ENCODE results near the gene CNN2.

DNA sequence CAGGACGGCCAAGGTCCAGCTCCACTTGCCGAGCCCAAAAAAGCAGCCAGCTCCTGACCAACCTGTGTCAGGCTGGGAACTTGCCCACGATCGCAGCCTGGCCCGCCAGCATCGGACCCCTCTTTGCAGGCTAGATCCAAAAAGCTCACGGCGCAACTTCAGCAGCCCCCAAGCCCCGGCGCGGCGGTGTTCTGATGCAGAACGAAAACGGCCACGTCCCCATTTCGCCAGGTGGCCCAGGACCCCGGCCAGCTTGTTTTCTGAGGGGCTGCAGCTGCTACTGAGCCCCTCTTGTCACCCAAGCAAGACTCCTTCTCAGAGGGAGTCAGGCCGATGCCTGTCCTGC lies 6.8 kb upstream of the CNN2 start:
- TF ChIP-seq, protein P1, sequence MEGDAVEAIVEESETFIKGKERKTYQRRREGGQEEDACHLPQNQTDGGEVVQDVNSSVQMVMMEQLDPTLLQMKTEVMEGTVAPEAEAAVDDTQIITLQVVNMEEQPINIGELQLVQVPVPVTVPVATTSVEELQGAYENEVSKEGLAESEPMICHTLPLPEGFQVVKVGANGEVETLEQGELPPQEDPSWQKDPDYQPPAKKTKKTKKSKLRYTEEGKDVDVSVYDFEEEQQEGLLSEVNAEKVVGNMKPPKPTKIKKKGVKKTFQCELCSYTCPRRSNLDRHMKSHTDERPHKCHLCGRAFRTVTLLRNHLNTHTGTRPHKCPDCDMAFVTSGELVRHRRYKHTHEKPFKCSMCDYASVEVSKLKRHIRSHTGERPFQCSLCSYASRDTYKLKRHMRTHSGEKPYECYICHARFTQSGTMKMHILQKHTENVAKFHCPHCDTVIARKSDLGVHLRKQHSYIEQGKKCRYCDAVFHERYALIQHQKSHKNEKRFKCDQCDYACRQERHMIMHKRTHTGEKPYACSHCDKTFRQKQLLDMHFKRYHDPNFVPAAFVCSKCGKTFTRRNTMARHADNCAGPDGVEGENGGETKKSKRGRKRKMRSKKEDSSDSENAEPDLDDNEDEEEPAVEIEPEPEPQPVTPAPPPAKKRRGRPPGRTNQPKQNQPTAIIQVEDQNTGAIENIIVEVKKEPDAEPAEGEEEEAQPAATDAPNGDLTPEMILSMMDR (IDR thresholded peaks at IDR 0.05 in 4 of 5, conservative IDR thresholded peaks at IDR 0.05 in 1 of 5): no peak
- TF ChIP-seq POLR2A (IDR thresholded peaks at IDR 0.05): no peak

Data from gastrocnemius medialis (tissue), 4 donors.